Natural killer cell (primary cell): Measurements from ENCODE around the gene PRUNE2. TPM values are rescaled to one million over a fixed set of nuclear protein-coding genes. Genes with fewer than 3 reads are reported as not detected.

Source experiments
- ATAC-seq, 3 donors: fragments of 150-1000 bp in 2 of 3; fragments of 200-7000 bp in 1 of 3; cut with Tn5 transposase; 1 replicate in 1 of 3; 2 replicates in 2 of 3; pipeline ENCODE4 v1.10.0; 2021; ENCODE audit warnings: mild to moderate bottlenecking in 2 of 3, moderate library complexity in 2 of 3
- DNase-seq, 2 donors: peaks; one replicate each; pipeline versions ENCODE4 v3.0.0 to v3.0.0-alpha.2; 2013 to 2021; ENCODE audit warnings: mixed read lengths in 1 of 2
- H3K27ac ChIP-seq: one replicate; pipeline ENCODE4 v1.5.1; 2013; ENCODE audit warnings: mild to moderate bottlenecking, low read length
- H3K27me3 ChIP-seq: one replicate; pipeline ENCODE4 v1.6.1; 2013; ENCODE audit warnings: low read length; ENCODE audit not compliant: control insufficient read depth, insufficient read depth
- H3K36me3 ChIP-seq: one replicate; pipeline ENCODE4 v1.6.1; 2013; ENCODE audit warnings: low read length; ENCODE audit not compliant: control insufficient read depth, insufficient read depth
- H3K4me1 ChIP-seq: one replicate; pipeline ENCODE4 v1.6.1; 2013; ENCODE audit warnings: low read length; ENCODE audit not compliant: control insufficient read depth, insufficient read depth
- H3K4me3 ChIP-seq: one replicate; pipeline ENCODE4 v1.5.1; 2013; ENCODE audit warnings: low read length
- H3K9me3 ChIP-seq: one replicate; pipeline ENCODE4 v1.6.1; 2013; ENCODE audit warnings: low read length; ENCODE audit not compliant: control insufficient read depth, insufficient read depth
- H3K27ac Mint-ChIP-seq, 2 donors: one replicate each; pipeline ENCODE4 v1.8.0; 2022; ENCODE audit warnings: mild to moderate bottlenecking in 2 of 2, mixed read lengths in 2 of 2, moderate library complexity in 1 of 2
- H3K27me3 Mint-ChIP-seq, 2 donors: one replicate each; pipeline ENCODE4 v1.8.0; 2022; ENCODE audit warnings: low read depth in 2 of 2, mixed read lengths in 2 of 2
- H3K36me3 Mint-ChIP-seq: one replicate; pipeline ENCODE4 v1.8.0; 2022; ENCODE audit warnings: mixed read lengths
- H3K4me1 Mint-ChIP-seq, 2 donors: one replicate each; pipeline ENCODE4 v1.8.0; 2022; ENCODE audit warnings: mixed read lengths in 2 of 2
- H3K4me3 Mint-ChIP-seq: one replicate; pipeline ENCODE4 v1.8.0; 2022; ENCODE audit warnings: mild to moderate bottlenecking, moderate library complexity, mixed read lengths
- H3K9me3 Mint-ChIP-seq, 2 donors: one replicate each; pipeline ENCODE4 v1.8.0; 2022; ENCODE audit warnings: mixed read lengths in 2 of 2
- WGBS: methylation state at CpG from one replicate; pipeline ENCODE4 v1.1.7; 2013; ENCODE audit warnings: missing lambda C conversion rate; ENCODE audit not compliant: insufficient coverage; 5-methylcytosine and 5-hydroxymethylcytosine counted together
- intact Hi-C: fragments of 100-400 bp; cut with micrococcal nuclease; formaldehyde crosslinking; loops from one replicate; pipeline ENCODE4 v1.14.2; 2022
- total RNA-seq, 4 donors: library from RNA; stranded (reverse); fragments of 120-200 nt in 1 of 4; gene quantifications; one replicate each; pipeline versions ENCODE4 v1.2.3 to v1.2.4, GENCODE V29; 2013 to 2022
- TF ChIP-seq, protein P1 (sequence below): fragments of 200-600 bp; IDR thresholded peaks from one replicate; pipeline ENCODE4 v1.8.0; 2022; ENCODE audit warnings: antibody characterized with exemption

Gene PRUNE2
- total RNA-seq, 3 donors from 2014 or later (not counting 1 experiment from before 2014, with no cell fraction given) = 0.43 to 0.45 TPM; not detected in 1

DNA sequence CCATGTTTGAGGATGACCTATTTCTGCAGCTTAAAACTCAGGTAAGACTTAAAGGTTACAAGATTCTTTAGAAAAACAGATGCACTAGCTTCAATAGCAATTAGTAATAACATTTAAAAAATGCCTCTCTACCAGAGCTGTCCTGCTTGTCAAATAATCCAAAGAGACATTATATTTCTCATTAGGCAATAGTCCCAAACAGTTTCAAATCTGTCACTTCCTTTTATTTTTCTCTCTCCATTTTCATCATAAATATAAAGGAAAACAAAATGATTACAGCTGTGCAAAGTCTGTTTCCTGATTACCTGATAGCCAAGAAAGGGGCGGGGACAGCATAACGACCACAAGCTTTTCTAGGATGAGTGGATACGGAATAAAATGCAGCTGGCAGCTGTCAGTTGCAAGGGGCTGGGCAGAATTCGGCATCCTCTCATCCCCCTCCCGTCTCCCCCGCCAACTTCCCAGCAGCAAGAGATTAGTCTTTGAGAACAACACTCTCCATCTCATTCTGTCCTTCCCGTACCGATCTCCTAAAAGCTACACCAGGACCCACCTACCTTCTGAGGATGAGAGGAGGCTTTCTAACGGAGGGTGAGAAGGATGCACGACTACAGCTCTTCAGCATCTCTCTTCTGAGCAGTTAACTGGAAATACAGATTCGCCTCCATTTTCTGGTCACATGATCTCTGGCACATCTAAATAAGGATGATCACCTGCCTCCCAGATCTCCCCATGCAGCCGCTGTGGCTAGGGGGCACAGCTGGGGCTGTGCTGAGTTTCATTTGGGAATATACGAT, 214.2 kb downstream of the PRUNE2 start:
- Mint-ChIP-seq H3K27ac (peak overlapping the region in 1 of 2 donors; percentile 77), H3K4me1 (peaks cover 27 to 30% of the 10 kb centered on the region in 2 donors), H3K27me3 (peaks cover 11 to 35% of the 10 kb centered on the region in 2 donors), H3K36me3 (no peaks in the 10 kb centered on the region), H3K9me3 (no peaks in the 10 kb centered on the region), H3K4me3 (peak overlapping the region; percentile 61)
- Histone ChIP-seq H3K9me3 (no peaks in the 10 kb centered on the region), H3K36me3 (no peaks in the 10 kb centered on the region), H3K4me1 (peaks cover 10% of the 10 kb centered on the region), H3K4me3 (peak overlapping the region; percentile 9), H3K27me3 (peaks cover 11% of the 10 kb centered on the region), H3K27ac (no peak overlapping the region)
- TF ChIP-seq, protein P1, sequence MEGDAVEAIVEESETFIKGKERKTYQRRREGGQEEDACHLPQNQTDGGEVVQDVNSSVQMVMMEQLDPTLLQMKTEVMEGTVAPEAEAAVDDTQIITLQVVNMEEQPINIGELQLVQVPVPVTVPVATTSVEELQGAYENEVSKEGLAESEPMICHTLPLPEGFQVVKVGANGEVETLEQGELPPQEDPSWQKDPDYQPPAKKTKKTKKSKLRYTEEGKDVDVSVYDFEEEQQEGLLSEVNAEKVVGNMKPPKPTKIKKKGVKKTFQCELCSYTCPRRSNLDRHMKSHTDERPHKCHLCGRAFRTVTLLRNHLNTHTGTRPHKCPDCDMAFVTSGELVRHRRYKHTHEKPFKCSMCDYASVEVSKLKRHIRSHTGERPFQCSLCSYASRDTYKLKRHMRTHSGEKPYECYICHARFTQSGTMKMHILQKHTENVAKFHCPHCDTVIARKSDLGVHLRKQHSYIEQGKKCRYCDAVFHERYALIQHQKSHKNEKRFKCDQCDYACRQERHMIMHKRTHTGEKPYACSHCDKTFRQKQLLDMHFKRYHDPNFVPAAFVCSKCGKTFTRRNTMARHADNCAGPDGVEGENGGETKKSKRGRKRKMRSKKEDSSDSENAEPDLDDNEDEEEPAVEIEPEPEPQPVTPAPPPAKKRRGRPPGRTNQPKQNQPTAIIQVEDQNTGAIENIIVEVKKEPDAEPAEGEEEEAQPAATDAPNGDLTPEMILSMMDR = no peak
- ATAC-seq = no peak
- 12% methylated on average over 13 of the region's 13 CpGs for WGBS
- peak in 1 of 2 donors; percentile 4 for DNase-seq
- intact Hi-C loops = no loop called here

DNA sequence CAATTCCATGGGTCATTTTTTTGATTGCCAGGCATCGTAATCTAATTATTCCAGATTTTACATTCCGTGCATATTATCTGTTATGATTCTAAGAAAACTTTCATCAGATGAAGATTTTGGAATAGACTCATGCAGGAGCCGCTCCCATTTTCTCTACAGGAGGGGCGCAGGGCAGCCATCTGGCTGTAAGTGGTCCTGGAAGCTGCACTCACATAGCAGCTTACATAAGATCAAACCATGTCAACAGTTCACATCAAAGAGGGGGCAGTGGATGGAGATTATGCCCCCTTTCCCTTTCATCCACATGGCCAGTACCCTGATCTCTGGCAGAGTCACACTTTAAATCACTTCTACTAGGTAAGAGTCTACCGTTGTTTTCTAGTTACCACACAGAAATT, 214.9 kb downstream of the PRUNE2 start:
- Mint-ChIP-seq H3K27me3 (peaks cover 11 to 32% of the 10 kb centered on the region in 2 donors), H3K4me3 (no peak overlapping the region), H3K9me3 (no peaks in the 10 kb centered on the region), H3K4me1 (peaks cover 27 to 30% of the 10 kb centered on the region in 2 donors), H3K36me3 (no peaks in the 10 kb centered on the region), H3K27ac (no peak overlapping the region)
- intact Hi-C loops = no loop called here
- DNase-seq (no peak), ATAC-seq (no peak)
- H3K9me3 ChIP-seq = no peaks in the 10 kb centered on the region
- peaks cover 10% of the 10 kb centered on the region for H3K4me1 ChIP-seq
- H3K36me3 ChIP-seq = no peaks in the 10 kb centered on the region
- TF ChIP-seq, protein P1 = no peak
- H3K27me3 ChIP-seq = peaks cover 11% of the 10 kb centered on the region
- H3K4me3 ChIP-seq = no peak overlapping the region
- WGBS = 89% methylated on average over 4 of the region's 5 CpGs
- H3K27ac ChIP-seq = no peak overlapping the region

DNA sequence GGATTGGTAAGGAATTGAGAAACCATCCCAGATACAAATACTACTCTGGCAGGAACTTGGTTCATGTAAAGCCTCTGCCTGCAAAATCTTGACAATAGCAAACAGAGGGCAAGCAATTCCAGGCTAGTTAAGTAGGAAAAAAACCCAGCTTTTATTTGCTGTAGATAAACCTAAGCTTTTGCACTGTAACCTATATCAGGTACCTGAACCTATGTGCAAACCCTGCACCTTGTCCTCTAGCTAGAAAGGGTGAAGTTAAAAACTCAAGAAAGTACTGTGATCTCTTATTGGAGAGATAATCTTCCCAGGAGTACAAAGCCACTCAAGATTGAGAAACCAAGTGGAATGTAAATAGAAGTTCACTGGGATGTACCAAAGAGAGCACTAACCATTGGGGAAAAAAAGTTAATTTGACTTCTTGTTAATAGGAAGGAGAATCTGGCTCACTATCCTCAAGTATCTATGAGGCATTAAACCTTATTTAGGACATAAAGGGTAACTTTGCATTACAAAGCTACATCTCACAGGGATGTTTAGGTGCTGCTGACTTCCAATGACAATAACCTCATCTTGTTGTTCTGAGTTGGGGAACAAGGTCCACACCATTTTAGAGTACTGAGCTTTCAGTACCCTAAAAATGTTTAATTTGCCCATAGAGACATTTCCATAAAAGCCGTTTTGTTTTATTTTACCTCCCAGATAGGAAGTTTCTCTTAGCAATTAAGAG, 215.5 kb downstream of the PRUNE2 start:
- Histone ChIP-seq H3K9me3 (no peaks in the 10 kb centered on the region), H3K36me3 (no peaks in the 10 kb centered on the region), H3K27me3 (peaks cover 11% of the 10 kb centered on the region), H3K4me3 (no peak overlapping the region), H3K27ac (no peak overlapping the region), H3K4me1 (peaks cover 10% of the 10 kb centered on the region)
- Mint-ChIP-seq H3K4me3 (no peak overlapping the region), H3K4me1 (peaks cover 27 to 30% of the 10 kb centered on the region in 2 donors), H3K27ac (no peak overlapping the region), H3K9me3 (no peaks in the 10 kb centered on the region), H3K27me3 (peaks cover 11 to 27% of the 10 kb centered on the region in 2 donors), H3K36me3 (no peaks in the 10 kb centered on the region)
- TF ChIP-seq, protein P1 = no peak
- DNase-seq (no peak), ATAC-seq (no peak)
- intact Hi-C loops = no loop called here
- WGBS = 94% methylated on average over 1 of the region's 1 CpG
